Lung (tissue), 16 donors: ENCODE results near the gene SMARCA5. TPM values are rescaled to one million over a fixed set of nuclear protein-coding genes. Genes with fewer than 3 reads are reported as not detected.
A peak's percentile ranks its signal among the peaks of the same experiment; 100 is the strongest.

ENCODE experiments used
- ATAC-seq: fragments of 200-7000 bp; cut with Tn5 transposase; one replicate; pipeline ENCODE4 v1.9.1; 2020; ENCODE audit warnings: moderate number of reproducible peaks; ENCODE audit not compliant: insufficient read depth, low FRiP score
- DNase-seq, 3 donors: peaks; one replicate each; pipeline ENCODE4 v3.0.0-alpha.2; 2013 to 2017
- H3K27ac ChIP-seq, 2 donors: one replicate each; pipeline ENCODE4 v1.5.1; 2013; ENCODE audit warnings: mild to moderate bottlenecking in 2 of 2, moderate library complexity in 2 of 2, control low read depth in 1 of 2, inconsistent platforms in 1 of 2, low read depth in 1 of 2, low read length in 1 of 2
- H3K27me3 ChIP-seq, 3 donors: one replicate each; pipeline ENCODE4 v1.5.1; 2013; ENCODE audit warnings: low read length in 2 of 3; ENCODE audit not compliant: control insufficient read depth in 3 of 3, insufficient read depth in 3 of 3
- H3K36me3 ChIP-seq, 4 donors: one replicate each; pipeline ENCODE4 v1.5.1; 2013; ENCODE audit warnings: low read length in 4 of 4, mild to moderate bottlenecking in 1 of 4, moderate library complexity in 1 of 4; ENCODE audit not compliant: control insufficient read depth in 4 of 4, insufficient read depth in 4 of 4
- H3K4me1 ChIP-seq, 5 donors: one replicate each; pipeline ENCODE4 v1.5.1; 2013; ENCODE audit warnings: low read length in 5 of 5, mild to moderate bottlenecking in 2 of 5, moderate library complexity in 1 of 5; ENCODE audit not compliant: control insufficient read depth in 5 of 5, insufficient read depth in 5 of 5
- H3K4me3 ChIP-seq: one replicate; pipeline ENCODE4 v1.5.1; 2013; ENCODE audit warnings: mild to moderate bottlenecking, control low read depth, moderate library complexity
- H3K9ac ChIP-seq, 2 donors: one replicate each; pipeline ENCODE4 v1.5.1; 2013; ENCODE audit warnings: low read length in 2 of 2, control low read depth in 1 of 2; ENCODE audit not compliant: insufficient read depth in 1 of 2
- H3K9me3 ChIP-seq, 4 donors: one replicate each; pipeline ENCODE4 v1.5.1; 2013; ENCODE audit warnings: low read length in 3 of 4, mild to moderate bottlenecking in 1 of 4, moderate library complexity in 1 of 4; ENCODE audit not compliant: control insufficient read depth in 4 of 4, insufficient read depth in 3 of 4
- CTCF ChIP-seq: IDR thresholded peaks from 2 replicates; pipeline ENCODE4 v1.5.1; 2012; ENCODE audit warnings: mild to moderate bottlenecking; ENCODE audit errors: control extremely low read depth, extremely low read depth
- WGBS, 2 donors: extraction: QIAGEN DNeasy Blood & Tissue Kit; methylation state at CpG; one replicate each; pipeline ENCODE4 v1.1.7; 2013; 5-methylcytosine and 5-hydroxymethylcytosine counted together
- long read RNA-seq, 5 donors: transcript quantifications; one replicate each; lab custom pipeline, GENCODE V29; 2026
- polyA plus RNA-seq, 2 donors: library from polyadenylated mRNA; stranded (reverse); fragments of 200-250 nt; gene quantifications; one replicate each; pipeline ENCODE4 v1.2.1, GENCODE V29; 2013
- total RNA-seq, 2 donors: library from RNA; depleted of rRNA in 1 of 2; stranded (reverse); fragments of >200 nt in 1 of 2; gene quantifications; one replicate each; pipeline ENCODE4 v1.2.1, GENCODE V29; 2014 to 2021
- donor health status: control.
- donor health status: control.
- donor health status: Bipolar disorder and iron deficiency.
- donor health status: healthy.
- donor health status: DM: yes; HTN: yes; CAD: no.

SMARCA5 gene
- 100 to 1,000 TPM in 1 of 2 donors, 10 to 100 TPM in 1; 47.1 to 241 TPM for total RNA-seq
- 10 to 100 TPM; 17.4 to 20.0 TPM for polyA plus RNA-seq
- long read RNA-seq, donor 1, full-length matches to known transcripts = 22 of 108 reads
- long read RNA-seq, donor 1, partial matches to known transcripts = 86 of 108 reads
- long read RNA-seq, donor 1, other reads (novel, unspliced or antisense) = 0 of 108 reads
- long read RNA-seq, donor 2, full-length matches to known transcripts = 3 of 26 reads
- long read RNA-seq, donor 2, partial matches to known transcripts = 23 of 26 reads
- long read RNA-seq, donor 2, other reads (novel, unspliced or antisense) = 0 of 26 reads
- long read RNA-seq, donor 3, full-length matches to known transcripts = 6 of 113 reads
- long read RNA-seq, donor 3, partial matches to known transcripts = 107 of 113 reads
- long read RNA-seq, donor 3, other reads (novel, unspliced or antisense) = 0 of 113 reads
- long read RNA-seq, donor 4, partial matches to known transcripts = 15 of 20 reads
- long read RNA-seq, donor 4, other reads (novel, unspliced or antisense) = 0 of 20 reads
- long read RNA-seq, donor 5, full-length matches to known transcripts = 11 of 96 reads
- long read RNA-seq, donor 5, partial matches to known transcripts = 85 of 96 reads
- long read RNA-seq, donor 5, other reads (novel, unspliced or antisense) = 0 of 96 reads

GRCh38 chr4:143513314-143514168 lies at the start of gene SMARCA5:
TSS of gene SMARCA5 (plus strand) at chr4:143513702. CDS start at chr4:143513925, 223 bp downstream.
- 0% methylated on average over 83 to 86 of the region's 86 CpGs for WGBS, 2 donors
- peak within 1 kb of the TSS; percentile 80 for H3K4me3 ChIP-seq
- peak within 1 kb of the TSS; percentile 97 to 99 for H3K27ac ChIP-seq
- H3K9me3 ChIP-seq = no peaks in the 10 kb centered on the region
- peaks cover 2 to 11% (median 5%) of the 10 kb centered on the region in 4 donors for H3K36me3 ChIP-seq
- H3K9ac ChIP-seq = peak within 1 kb of the TSS; percentile 98 to 99
- peaks cover 0 to 27% (median 7%) of the 10 kb centered on the region in 5 donors for H3K4me1 ChIP-seq
- H3K27me3 ChIP-seq = no peaks in the 10 kb centered on the region
- no peak for TF ChIP-seq CTCF
- ATAC-seq (peak; percentile 91), DNase-seq (peak; percentile 97 to 99 (median 99))

- no peak for TF ChIP-seq CTCF
- ATAC-seq (no peak), DNase-seq (no peak)
- H3K36me3 ChIP-seq = peaks cover 0 to 21% (median 16%) of the 10 kb centered on the region in 4 donors
- whole genome bisulfite sequencing, 2 donors = 85 to 93% methylated on average over 1 of the region's 1 CpG
- no peak overlapping the region for H3K27ac ChIP-seq
- H3K9ac ChIP-seq = no peak overlapping the region
- H3K27me3 ChIP-seq = no peaks in the 10 kb centered on the region
- no peak overlapping the region for H3K4me3 ChIP-seq
- H3K4me1 ChIP-seq = no peaks in the 10 kb centered on the region
- H3K9me3 ChIP-seq = no peaks in the 10 kb centered on the region
Observed at GRCh38 chr4:143473334-143474126, 40.0 kb upstream of the SMARCA5 start.

DNA sequence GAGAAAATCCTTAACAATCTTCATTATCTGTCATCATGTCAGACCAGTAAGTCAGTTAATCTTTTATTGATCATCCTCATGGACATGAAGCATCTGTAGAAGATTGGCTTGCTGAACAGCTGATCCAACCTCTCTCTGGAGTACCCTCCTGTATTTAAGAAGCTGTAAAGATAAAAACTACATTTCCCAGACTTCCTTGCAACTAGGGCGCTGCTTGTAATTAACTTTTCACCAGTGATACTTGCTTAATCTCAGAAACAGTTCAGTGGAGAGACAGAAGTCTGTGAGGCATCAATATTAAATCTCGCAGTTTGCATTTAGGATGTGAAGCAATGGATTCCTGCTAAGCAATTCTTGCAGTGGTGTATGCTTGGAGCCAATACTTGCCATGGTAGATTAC lies 36.0 kb upstream of the SMARCA5 start:
- DNase-seq = no peak
- H3K9ac ChIP-seq = no peak overlapping the region
- H3K4me3 ChIP-seq = no peak overlapping the region
- peaks cover 0 to 9% (median 8%) of the 10 kb centered on the region in 4 donors for H3K36me3 ChIP-seq
- no peaks in the 10 kb centered on the region for H3K27me3 ChIP-seq
- no peak overlapping the region for H3K27ac ChIP-seq
- WGBS, 2 donors = 92 to 96% methylated on average over 2 of the region's 2 CpGs
- no peak for ATAC-seq
- H3K4me1 ChIP-seq = no peaks in the 10 kb centered on the region
- TF ChIP-seq CTCF = no peak
- H3K9me3 ChIP-seq = no peaks in the 10 kb centered on the region
